GM12878 (cell line): ENCODE measurements around the gene SPIC. TPM values are rescaled to one million over a fixed set of nuclear protein-coding genes. Genes with fewer than 3 reads are reported as not detected.

Experiments used
- ATAC-seq: fragments of 200-7000 bp; cut with Tn5 transposase; 3 replicates; pipeline ENCODE4 v1.9.1; 2020; ENCODE audit warnings: mild to moderate bottlenecking, moderate library complexity
- BruUV-seq: library from RNA; stranded (reverse); fragments of 400-500 nt; replicated peaks from 2 replicates; lab custom pipeline; 2021; lab: Mats Ljungman, UMichigan
- CTCF ChIA-PET: fragments of 300-600 bp; sonication (Branson Sonifier 250); formaldehyde crosslinking; extraction: SDS; loops from one replicate; lab custom pipeline; 2021; ENCODE audit warnings: inconsistent platforms; lab: Yijun Ruan, JAX
- POLR2A ChIA-PET: fragments of 350-600 bp; formaldehyde crosslinking; extraction: SDS; loops from one replicate; lab custom pipeline; 2021; ENCODE audit warnings: inconsistent platforms; lab: Charles Lee
- RAD21 ChIA-PET: fragments of 300-600 bp; sonication (Branson Sonifier 250); formaldehyde crosslinking; loops from one replicate; lab custom pipeline; 2023; ENCODE audit warnings: antibody characterized with exemption; ENCODE audit not compliant: unreplicated experiment; lab: Charles Lee
- SMC1A ChIA-PET: fragments of 300-600 bp; sonication (Branson Sonifier 250); formaldehyde crosslinking; loops from one replicate; lab custom pipeline; 2023; ENCODE audit not compliant: unreplicated experiment, uncharacterized antibody; lab: Charles Lee
- DNase-seq: peaks from one replicate; pipeline ENCODE4 v3.0.0-alpha.2; 2011; ENCODE audit warnings: low read depth, low spot score
- FAIRE-seq: peaks from 3 replicates; lab custom pipeline; 2011; peaks lifted over from hg19 to GRCh38; lab: Jason Lieb, UNC
- H2AFZ ChIP-seq: 2 replicates; pipeline ENCODE4 v1.6.0; 2011; ENCODE audit warnings: low read depth, low read length, control low read depth; ENCODE audit not compliant: control insufficient read depth
- H3K27ac ChIP-seq: 2 replicates; pipeline ENCODE4 v1.5.1; 2011; ENCODE audit warnings: control low read depth; ENCODE audit not compliant: control insufficient read depth, insufficient read depth
- H3K27me3 ChIP-seq, 2 experiments: replicated peaks in 1 of 2; 2 replicates each; pipeline versions ENCODE4 v1.6.0 to v1.6.1; 2011; ENCODE audit warnings: low read length in 1 of 2; ENCODE audit not compliant: control insufficient read depth in 2 of 2, insufficient read depth in 2 of 2
- H3K36me3 ChIP-seq, 2 experiments: 2 replicates each; pipeline ENCODE4 v1.5.1; 2011; ENCODE audit warnings: low read length in 1 of 2; ENCODE audit not compliant: control insufficient read depth in 2 of 2, insufficient read depth in 2 of 2
- H3K4me1 ChIP-seq: 2 replicates; pipeline ENCODE4 v1.6.1; 2011; ENCODE audit warnings: mild to moderate bottlenecking, low read length, moderate library complexity, mixed read lengths; ENCODE audit not compliant: control insufficient read depth, insufficient read depth
- H3K4me2 ChIP-seq: 2 replicates; pipeline ENCODE4 v1.6.0; 2011; ENCODE audit warnings: control low read depth; ENCODE audit not compliant: control insufficient read depth, insufficient read depth
- H3K4me3 ChIP-seq: fragments of 200-600 bp; sonication (generic); 2 replicates; pipeline ENCODE4 v1.5.1; 2016
- H3K79me2 ChIP-seq: 2 replicates; pipeline ENCODE4 v1.6.0; 2011; ENCODE audit warnings: low read length; ENCODE audit not compliant: control insufficient read depth, insufficient read depth
- H3K9ac ChIP-seq: 2 replicates; pipeline ENCODE4 v1.8.0; 2011; ENCODE audit warnings: low read length, control low read depth, mixed read lengths; ENCODE audit not compliant: control insufficient read depth, insufficient read depth
- H3K9me3 ChIP-seq: replicated peaks from 3 replicates; pipeline ENCODE4 v1.5.1; 2011; ENCODE audit warnings: mild to moderate bottlenecking, low read length; ENCODE audit not compliant: control insufficient read depth, insufficient read depth
- H4K20me1 ChIP-seq: 2 replicates; pipeline ENCODE4 v1.6.0; 2011; ENCODE audit not compliant: control insufficient read depth, insufficient read depth
- CBFB ChIP-seq: IDR thresholded peaks from 2 replicates; pipeline ENCODE4 v1.6.1; 2016; ENCODE audit warnings: antibody characterized with exemption, low read depth
- ETV6 ChIP-seq, 2 experiments: fragments of 450-650 bp in 1 of 2; IDR thresholded peaks in 1 of 2; conservative IDR thresholded peaks in 1 of 2; 2 replicates each; pipeline ENCODE4 v1.6.1; 2014; ENCODE audit warnings: antibody characterized with exemption in 1 of 2, borderline replicate concordance in 1 of 2, low read depth in 1 of 2, mild to moderate bottlenecking in 1 of 2, moderate library complexity in 1 of 2
- FOS ChIP-seq: IDR thresholded peaks from 3 replicates; pipeline ENCODE4 v1.6.1; 2011; ENCODE audit warnings: borderline replicate concordance; ENCODE audit not compliant: insufficient read length; ENCODE audit errors: extremely low read depth
- FOXK2 ChIP-seq: fragments of 450-650 bp; IDR thresholded peaks from 2 replicates; pipeline ENCODE4 v1.6.1; 2017; ENCODE audit warnings: mild to moderate bottlenecking, moderate library complexity
- HCFC1 ChIP-seq: fragments of 150-350 bp; IDR thresholded peaks from 2 replicates; pipeline ENCODE4 v1.6.1; 2014; ENCODE audit warnings: low read length
- HDAC2 ChIP-seq: fragments of 200-600 bp; sonication (generic); IDR thresholded peaks from 2 replicates; pipeline ENCODE4 v1.6.1; 2017
- JUNB ChIP-seq: IDR thresholded peaks from 2 replicates; pipeline ENCODE4 v1.6.1; 2016; ENCODE audit warnings: antibody characterized with exemption, mild to moderate bottlenecking
- NFIC ChIP-seq: IDR thresholded peaks from 2 replicates; pipeline ENCODE4 v1.6.1; 2012; ENCODE audit warnings: low read depth, mild to moderate bottlenecking, inconsistent platforms, low read length, moderate library complexity
- PAX8 ChIP-seq: fragments of 450-650 bp; IDR thresholded peaks from 2 replicates; pipeline ENCODE4 v1.6.1; 2017; ENCODE audit warnings: mild to moderate bottlenecking, moderate library complexity
- RAD21 ChIP-seq: IDR thresholded peaks from 2 replicates; pipeline ENCODE4 v1.6.1; 2011; ENCODE audit warnings: mild to moderate bottlenecking, low read depth, low read length, moderate library complexity; ENCODE audit not compliant: insufficient read depth
- RBBP5 ChIP-seq: fragments of 200-600 bp; sonication (generic); conservative IDR thresholded peaks from 2 replicates; pipeline ENCODE4 v1.6.1; 2016
- SIN3A ChIP-seq: IDR thresholded peaks from 2 replicates; pipeline ENCODE4 v1.6.1; 2012; ENCODE audit warnings: low read depth, low read length, improper control_type of control experiment
- SMAD5 ChIP-seq: IDR thresholded peaks from 2 replicates; pipeline ENCODE4 v1.6.1; 2016; ENCODE audit warnings: antibody characterized with exemption, low read depth
- STAT1 ChIP-seq: fragments of 450-650 bp; conservative IDR thresholded peaks from 2 replicates; pipeline ENCODE4 v1.6.1; 2014; ENCODE audit warnings: antibody characterized with exemption, mild to moderate bottlenecking
- in situ Hi-C: fragments of 300-500 bp; cut with MboI; formaldehyde crosslinking; loops from 9 replicates; pipeline ENCODE4 v1.14.3; 2018; ENCODE audit warnings: mixed read lengths
- intact Hi-C: fragments of 100-400 bp; cut with micrococcal nuclease; formaldehyde crosslinking; loops from one replicate; pipeline ENCODE4 v1.14.2; 2022; ENCODE audit not compliant: unreplicated experiment
- polyA plus RNA-seq, 11 experiments: library from polyadenylated mRNA; depleted of rRNA in 4 of 11; unstranded in 6 of 11; stranded (reverse) in 5 of 11; fragments of >200 nt; fragmentation: Nextera tagmentation in 4 of 11; fragmentation: Illumina TruSeq in 1 of 11; extraction: Ambion mirVana in 4 of 11; extraction: Trizol in 1 of 11; gene quantifications; 1 replicate in 1 of 11; 2 replicates in 10 of 11; pipeline versions ENCODE4 v1.2.1 to v1.2.3, GENCODE V29; 2011 to 2016; ENCODE audit warnings: inconsistent platforms in 2 of 11, missing spikeins in 2 of 11, low read depth in 1 of 11
- total RNA-seq, 4 experiments: library from RNA; depleted of rRNA in 3 of 4; stranded (reverse); fragments of >200 nt in 3 of 4; fragmentation: Illumina TruSeq in 1 of 4; extraction: Trizol in 1 of 4; gene quantifications; 2 replicates each; pipeline versions ENCODE4 v1.2.1 to v1.2.3, GENCODE V29; 2013 to 2021
- TF ChIP-seq, protein P1 (sequence below): IDR thresholded peaks from 2 replicates; pipeline ENCODE4 v1.6.1; 2012; ENCODE audit warnings: low read length, inconsistent platforms
- TF ChIP-seq, protein P2 (sequence below): fragments of 450-650 bp; IDR thresholded peaks from 2 replicates; pipeline ENCODE4 v1.6.1; 2016; ENCODE audit warnings: mild to moderate bottlenecking
- TF ChIP-seq, protein P3 (sequence below): fragments of 450-650 bp; IDR thresholded peaks from 2 replicates; pipeline ENCODE4 v1.6.1; 2016; ENCODE audit warnings: mild to moderate bottlenecking
- TF ChIP-seq, protein P4 (sequence below): IDR thresholded peaks from 2 replicates; pipeline ENCODE4 v1.6.1; 2011; ENCODE audit warnings: mild to moderate bottlenecking, low read depth, low read length, moderate library complexity; ENCODE audit not compliant: insufficient replicate concordance
- TF ChIP-seq, protein P5 (sequence below): fragments of 450-650 bp; conservative IDR thresholded peaks from 2 replicates; pipeline ENCODE4 v1.6.1; 2017; ENCODE audit warnings: mild to moderate bottlenecking, moderate library complexity

Gene SPIC
- total and polyA plus RNA-seq, 10 of the 15 experiments (the other 5 are each of a cell fraction or from before 2014, with no cell fraction given), result 0.07 to 2.2 (median 0.18) TPM; not detected in 4

DNA sequence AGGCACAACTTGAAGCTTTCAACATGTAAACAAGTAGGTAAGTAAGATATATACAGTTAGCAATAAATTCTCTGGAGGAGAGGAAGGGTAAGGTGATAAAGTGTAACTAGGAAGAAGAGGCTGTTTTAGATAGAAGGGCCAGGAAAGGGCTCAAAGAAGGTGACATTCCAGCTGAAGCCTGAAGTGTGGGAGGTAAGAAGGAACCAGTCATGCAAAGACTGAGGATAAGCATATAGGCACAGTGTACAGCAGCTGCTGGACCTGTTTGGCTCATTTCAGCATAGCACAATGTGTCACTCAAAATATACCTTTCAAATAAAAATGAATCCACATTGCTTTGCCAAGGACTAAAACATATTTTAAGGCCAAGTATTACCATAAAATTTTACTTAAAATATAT lies 39.0 kb upstream of the SPIC start:
- ChIA-PET POLR2A (interaction anchor here (0.7 kb wide), 1 partner anchor 130 kb away, joined by 3 read pairs; no protein-coding TSS in a partner anchor), CTCF (no interaction called here), RAD21 (no interaction called here), SMC1A (no interaction called here)
- no peaks in the 10 kb centered on the region; a peak in 1 of 4 replicates for H3K27me3 ChIP-seq
- no peak for TF ChIP-seq SMAD5
- no peak for TF ChIP-seq ETV6 (conservative IDR thresholded peaks at IDR 0.05 in 1 of 2, IDR thresholded peaks at IDR 0.05 in 1 of 2; ENCODE audit: borderline replicate concordance in 1 of 2, low read depth in 1 of 2)
- TF ChIP-seq, protein P1, sequence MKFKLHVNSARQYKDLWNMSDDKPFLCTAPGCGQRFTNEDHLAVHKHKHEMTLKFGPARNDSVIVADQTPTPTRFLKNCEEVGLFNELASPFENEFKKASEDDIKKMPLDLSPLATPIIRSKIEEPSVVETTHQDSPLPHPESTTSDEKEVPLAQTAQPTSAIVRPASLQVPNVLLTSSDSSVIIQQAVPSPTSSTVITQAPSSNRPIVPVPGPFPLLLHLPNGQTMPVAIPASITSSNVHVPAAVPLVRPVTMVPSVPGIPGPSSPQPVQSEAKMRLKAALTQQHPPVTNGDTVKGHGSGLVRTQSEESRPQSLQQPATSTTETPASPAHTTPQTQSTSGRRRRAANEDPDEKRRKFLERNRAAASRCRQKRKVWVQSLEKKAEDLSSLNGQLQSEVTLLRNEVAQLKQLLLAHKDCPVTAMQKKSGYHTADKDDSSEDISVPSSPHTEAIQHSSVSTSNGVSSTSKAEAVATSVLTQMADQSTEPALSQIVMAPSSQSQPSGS, result no peak
- no peak for TF ChIP-seq HDAC2
- TF ChIP-seq, protein P2, sequence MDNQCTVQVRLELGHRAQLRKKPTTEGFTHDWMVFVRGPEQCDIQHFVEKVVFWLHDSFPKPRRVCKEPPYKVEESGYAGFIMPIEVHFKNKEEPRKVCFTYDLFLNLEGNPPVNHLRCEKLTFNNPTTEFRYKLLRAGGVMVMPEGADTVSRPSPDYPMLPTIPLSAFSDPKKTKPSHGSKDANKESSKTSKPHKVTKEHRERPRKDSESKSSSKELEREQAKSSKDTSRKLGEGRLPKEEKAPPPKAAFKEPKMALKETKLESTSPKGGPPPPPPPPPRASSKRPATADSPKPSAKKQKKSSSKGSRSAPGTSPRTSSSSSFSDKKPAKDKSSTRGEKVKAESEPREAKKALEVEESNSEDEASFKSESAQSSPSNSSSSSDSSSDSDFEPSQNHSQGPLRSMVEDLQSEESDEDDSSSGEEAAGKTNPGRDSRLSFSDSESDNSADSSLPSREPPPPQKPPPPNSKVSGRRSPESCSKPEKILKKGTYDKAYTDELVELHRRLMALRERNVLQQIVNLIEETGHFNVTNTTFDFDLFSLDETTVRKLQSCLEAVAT, result no peak
- no peak for TF ChIP-seq FOS
- no peak for TF ChIP-seq PAX8
- TF ChIP-seq RAD21, result no peak
- no peak for TF ChIP-seq SIN3A
- TF ChIP-seq NFIC, result no peak
- no peak for TF ChIP-seq HCFC1
- no peak for TF ChIP-seq STAT1
- TF ChIP-seq, protein P3, sequence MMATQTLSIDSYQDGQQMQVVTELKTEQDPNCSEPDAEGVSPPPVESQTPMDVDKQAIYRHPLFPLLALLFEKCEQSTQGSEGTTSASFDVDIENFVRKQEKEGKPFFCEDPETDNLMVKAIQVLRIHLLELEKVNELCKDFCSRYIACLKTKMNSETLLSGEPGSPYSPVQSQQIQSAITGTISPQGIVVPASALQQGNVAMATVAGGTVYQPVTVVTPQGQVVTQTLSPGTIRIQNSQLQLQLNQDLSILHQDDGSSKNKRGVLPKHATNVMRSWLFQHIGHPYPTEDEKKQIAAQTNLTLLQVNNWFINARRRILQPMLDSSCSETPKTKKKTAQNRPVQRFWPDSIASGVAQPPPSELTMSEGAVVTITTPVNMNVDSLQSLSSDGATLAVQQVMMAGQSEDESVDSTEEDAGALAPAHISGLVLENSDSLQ, result no peak
- no peak for TF ChIP-seq RBBP5
- TF ChIP-seq, protein P4, sequence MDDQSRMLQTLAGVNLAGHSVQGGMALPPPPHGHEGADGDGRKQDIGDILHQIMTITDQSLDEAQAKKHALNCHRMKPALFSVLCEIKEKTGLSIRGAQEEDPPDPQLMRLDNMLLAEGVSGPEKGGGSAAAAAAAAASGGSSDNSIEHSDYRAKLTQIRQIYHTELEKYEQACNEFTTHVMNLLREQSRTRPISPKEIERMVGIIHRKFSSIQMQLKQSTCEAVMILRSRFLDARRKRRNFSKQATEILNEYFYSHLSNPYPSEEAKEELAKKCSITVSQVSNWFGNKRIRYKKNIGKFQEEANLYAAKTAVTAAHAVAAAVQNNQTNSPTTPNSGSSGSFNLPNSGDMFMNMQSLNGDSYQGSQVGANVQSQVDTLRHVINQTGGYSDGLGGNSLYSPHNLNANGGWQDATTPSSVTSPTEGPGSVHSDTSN, result no peak
- no peak for TF ChIP-seq JUNB
- TF ChIP-seq, protein P5, sequence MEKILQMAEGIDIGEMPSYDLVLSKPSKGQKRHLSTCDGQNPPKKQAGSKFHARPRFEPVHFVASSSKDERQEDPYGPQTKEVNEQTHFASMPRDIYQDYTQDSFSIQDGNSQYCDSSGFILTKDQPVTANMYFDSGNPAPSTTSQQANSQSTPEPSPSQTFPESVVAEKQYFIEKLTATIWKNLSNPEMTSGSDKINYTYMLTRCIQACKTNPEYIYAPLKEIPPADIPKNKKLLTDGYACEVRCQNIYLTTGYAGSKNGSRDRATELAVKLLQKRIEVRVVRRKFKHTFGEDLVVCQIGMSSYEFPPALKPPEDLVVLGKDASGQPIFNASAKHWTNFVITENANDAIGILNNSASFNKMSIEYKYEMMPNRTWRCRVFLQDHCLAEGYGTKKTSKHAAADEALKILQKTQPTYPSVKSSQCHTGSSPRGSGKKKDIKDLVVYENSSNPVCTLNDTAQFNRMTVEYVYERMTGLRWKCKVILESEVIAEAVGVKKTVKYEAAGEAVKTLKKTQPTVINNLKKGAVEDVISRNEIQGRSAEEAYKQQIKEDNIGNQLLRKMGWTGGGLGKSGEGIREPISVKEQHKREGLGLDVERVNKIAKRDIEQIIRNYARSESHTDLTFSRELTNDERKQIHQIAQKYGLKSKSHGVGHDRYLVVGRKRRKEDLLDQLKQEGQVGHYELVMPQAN, result no peak
- TF ChIP-seq CBFB, result no peak
- no peak for TF ChIP-seq FOXK2
- FAIRE-seq (no peak), DNase-seq (no peak), ATAC-seq (no peak)
- no peaks in the 10 kb centered on the region for H3K9me3 ChIP-seq
- H3K4me2 ChIP-seq, result no peak overlapping the region
- no peaks in the 10 kb centered on the region for H3K4me1 ChIP-seq
- BruUV-seq, result no TSS peak
- intact Hi-C loops (no loop called here), in situ Hi-C loops (no loop called here)
- H3K9ac ChIP-seq, result no peak overlapping the region
- H3K36me3 ChIP-seq, result no peaks in the 10 kb centered on the region
- H3K79me2 ChIP-seq, result no peaks in the 10 kb centered on the region
- H4K20me1 ChIP-seq, result no peaks in the 10 kb centered on the region
- no peak overlapping the region for H3K27ac ChIP-seq
- H2AFZ ChIP-seq, result no peak overlapping the region
- no peak overlapping the region for H3K4me3 ChIP-seq
